Measurements from ENCODE around the gene ADAM12.

DNA sequence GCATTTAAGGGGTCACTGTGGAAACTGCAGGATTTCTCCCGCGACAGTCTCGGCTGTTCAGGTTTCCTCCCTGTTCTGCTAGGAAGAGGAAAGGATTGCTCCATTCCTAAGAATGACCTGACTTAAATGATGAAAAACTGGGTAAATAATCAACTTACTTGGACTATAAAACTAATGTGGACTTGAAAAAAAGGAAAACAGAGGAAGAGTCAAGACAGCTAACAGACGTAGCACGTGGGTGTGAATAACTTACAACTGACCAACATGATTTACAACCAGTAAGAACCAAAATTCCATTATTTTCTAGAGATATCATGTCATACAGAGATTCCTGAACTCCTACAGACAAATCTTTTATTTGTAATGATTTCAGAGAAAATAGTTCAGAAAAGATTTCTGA, 93.8 kb downstream of the ADAM12 start:
- TF ChIP-seq TAF1 (IDR thresholded peaks at IDR 0.05; ENCODE audit: borderline replicate concordance, low read depth, low read length) (no peak), JUND (IDR thresholded peaks at IDR 0.05) (no peak), RCOR1 (IDR thresholded peaks at IDR 0.05; ENCODE audit: low read length) (no peak), RXRA (IDR thresholded peaks at IDR 0.05; ENCODE audit: borderline replicate concordance, low read depth) (no peak), RAD21 (IDR thresholded peaks at IDR 0.05; ENCODE audit: low read length) (no peak), CHD2 (IDR thresholded peaks at IDR 0.05; ENCODE audit: low read length, partially characterized antibody) (no peak), EP300 (IDR thresholded peaks at IDR 0.05; ENCODE audit: borderline replicate concordance in 1 of 2, low read depth in 1 of 2, low read length in 1 of 2) (no peak), GABPA (IDR thresholded peaks at IDR 0.05; ENCODE audit: low read depth) (no peak), FOXJ3 (CRISPR knock-in tag; IDR thresholded peaks at IDR 0.05) (no peak)
- TF ChIP-seq, protein P1, sequence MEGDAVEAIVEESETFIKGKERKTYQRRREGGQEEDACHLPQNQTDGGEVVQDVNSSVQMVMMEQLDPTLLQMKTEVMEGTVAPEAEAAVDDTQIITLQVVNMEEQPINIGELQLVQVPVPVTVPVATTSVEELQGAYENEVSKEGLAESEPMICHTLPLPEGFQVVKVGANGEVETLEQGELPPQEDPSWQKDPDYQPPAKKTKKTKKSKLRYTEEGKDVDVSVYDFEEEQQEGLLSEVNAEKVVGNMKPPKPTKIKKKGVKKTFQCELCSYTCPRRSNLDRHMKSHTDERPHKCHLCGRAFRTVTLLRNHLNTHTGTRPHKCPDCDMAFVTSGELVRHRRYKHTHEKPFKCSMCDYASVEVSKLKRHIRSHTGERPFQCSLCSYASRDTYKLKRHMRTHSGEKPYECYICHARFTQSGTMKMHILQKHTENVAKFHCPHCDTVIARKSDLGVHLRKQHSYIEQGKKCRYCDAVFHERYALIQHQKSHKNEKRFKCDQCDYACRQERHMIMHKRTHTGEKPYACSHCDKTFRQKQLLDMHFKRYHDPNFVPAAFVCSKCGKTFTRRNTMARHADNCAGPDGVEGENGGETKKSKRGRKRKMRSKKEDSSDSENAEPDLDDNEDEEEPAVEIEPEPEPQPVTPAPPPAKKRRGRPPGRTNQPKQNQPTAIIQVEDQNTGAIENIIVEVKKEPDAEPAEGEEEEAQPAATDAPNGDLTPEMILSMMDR (IDR thresholded peaks at IDR 0.05): no peak
- TF ChIP-seq, protein P2, sequence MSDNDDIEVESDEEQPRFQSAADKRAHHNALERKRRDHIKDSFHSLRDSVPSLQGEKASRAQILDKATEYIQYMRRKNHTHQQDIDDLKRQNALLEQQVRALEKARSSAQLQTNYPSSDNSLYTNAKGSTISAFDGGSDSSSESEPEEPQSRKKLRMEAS (IDR thresholded peaks at IDR 0.05; ENCODE audit: low read depth): no peak

All from SK-N-SH (cell line).